Measurements from ENCODE around the gene DICER1.
"Not testable (repeated sequence)": the region's sequence is repeated elsewhere in the genome, so short reads cannot be mapped to it uniquely, and the experiment has no call there.

The DICER1 gene

GRCh38 chr14:95146079-95146771, 11.1 kb downstream of the DICER1 start:
- DNase-seq (ENCODE audit: low spot score) = no peak

DNA sequence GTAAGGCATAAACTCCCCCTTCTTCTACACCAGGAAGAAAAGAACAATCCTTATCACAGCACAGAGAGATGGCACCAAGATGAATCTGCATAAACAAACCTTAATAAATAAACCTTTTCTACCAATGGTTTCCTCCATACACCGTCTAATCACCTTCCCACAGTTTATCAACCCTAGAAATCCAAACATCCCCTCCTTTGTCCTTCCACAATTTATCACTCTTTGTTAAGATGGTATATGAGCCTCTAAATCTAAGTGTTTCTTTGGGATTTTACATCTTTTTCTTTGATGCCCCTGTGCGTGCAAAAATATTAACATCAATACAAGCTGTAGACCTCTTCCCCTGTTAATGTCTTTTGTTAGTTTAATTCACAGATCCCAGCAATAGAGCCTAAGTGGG, 12.5 kb downstream of the DICER1 start:
- no peak for DNase-seq (ENCODE audit: low spot score)

DNA sequence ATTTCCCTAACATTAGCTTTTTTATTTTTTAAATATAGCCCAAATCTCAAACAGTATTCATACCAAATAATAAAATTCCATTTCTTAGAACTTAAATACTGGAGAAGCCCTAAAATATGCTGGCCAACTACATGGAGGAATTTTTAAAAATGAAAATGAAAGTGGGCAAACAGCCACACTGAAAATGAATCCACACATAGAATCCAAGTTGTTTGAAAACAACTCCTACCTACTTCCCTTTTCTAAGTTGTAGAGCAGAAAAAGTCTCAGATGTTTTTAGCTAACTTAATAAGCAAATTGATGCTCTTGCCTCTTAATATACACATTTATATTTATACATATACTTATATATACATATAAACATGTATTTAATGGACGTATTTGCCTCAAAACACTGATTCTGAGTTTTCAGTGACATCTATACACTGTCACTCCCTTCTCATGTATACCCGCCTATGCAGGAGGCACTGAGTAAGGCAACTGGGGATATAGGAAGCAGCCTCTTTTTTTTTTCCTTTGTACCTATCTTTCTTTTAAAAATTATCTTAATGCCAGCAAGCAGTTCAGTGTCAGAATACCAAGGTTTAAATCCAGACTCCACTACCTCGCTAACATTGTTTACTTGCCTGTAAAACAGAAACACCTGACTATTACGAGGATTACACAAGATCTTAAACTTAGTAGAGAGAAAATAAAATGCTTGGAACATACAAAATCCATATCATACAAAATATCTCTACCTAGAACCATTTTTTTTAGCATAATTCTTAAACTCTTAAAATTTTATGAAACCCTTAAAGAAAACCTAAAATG, 13.3 kb downstream of the DICER1 start:
- no peak for DNase-seq (ENCODE audit: low spot score)

GRCh38 chr14:95142208-95142607, 15.1 kb downstream of the DICER1 start:
- DNase-seq (ENCODE audit: low spot score) = no peak

- DNase-seq (ENCODE audit: low spot score) = no peak
Observed at GRCh38 chr14:95141684-95142083, 15.6 kb downstream of the DICER1 start.

GRCh38 chr14:95140060-95140858, 17.1 kb downstream of the DICER1 start:
- DNase-seq (ENCODE audit: low spot score) = no peak

DNA sequence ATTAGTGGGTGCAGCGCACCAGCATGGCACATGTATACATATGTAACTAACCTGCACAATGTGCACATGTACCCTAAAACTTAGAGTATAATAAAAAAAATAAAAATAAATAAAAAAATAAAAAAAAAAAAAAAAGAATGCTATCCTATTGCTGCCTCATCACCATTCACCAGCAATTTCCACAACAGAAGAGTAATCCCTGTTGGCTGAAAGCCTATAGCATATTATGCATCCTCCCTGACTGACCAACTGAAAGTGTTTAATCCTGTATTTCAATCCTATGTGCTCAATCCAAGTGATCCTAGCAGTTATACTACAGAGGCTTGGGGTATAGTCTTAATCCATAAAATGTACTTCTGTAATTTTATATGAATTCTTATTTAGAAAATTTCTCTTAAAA, 18.5 kb downstream of the DICER1 start:
- no peak for DNase-seq (ENCODE audit: low spot score)

DNA sequence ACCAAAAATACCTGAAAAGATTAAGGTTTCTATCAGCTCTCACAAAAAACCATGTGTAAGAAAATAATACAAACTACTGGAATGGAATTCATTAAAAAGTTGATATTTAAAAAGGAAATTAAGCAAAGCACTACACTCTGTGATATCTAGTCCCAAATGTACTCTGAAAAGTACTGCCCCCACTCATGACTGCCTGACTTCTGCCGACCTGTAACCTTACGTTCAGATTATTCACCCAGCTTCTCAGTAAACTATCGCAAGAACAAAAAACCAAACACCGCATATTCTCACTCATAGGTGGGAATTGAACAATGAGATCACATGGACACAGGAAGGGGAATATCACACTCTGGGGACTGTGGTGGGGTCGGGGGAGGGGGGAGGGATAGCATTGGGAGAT, 18.9 kb downstream of the DICER1 start:
- DNase-seq (ENCODE audit: low spot score) = not testable (repeated sequence)

DNA sequence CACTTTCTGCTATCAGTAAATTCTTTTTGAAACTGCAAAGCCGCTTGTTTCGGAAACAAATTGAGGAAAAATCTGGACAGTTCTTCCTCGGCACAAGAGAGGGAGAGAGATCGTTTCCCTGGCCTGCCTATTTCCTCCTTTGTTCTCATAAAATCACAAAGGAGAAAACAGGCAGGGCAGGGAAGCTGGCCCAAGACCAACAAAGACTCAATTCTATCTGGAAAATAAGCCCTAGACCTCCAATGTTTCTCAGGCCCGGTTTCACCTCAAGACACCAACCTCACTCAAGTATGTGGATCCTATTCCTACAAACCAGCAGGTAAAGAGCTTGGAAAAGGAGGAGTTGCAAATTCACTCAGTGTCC, 19.5 kb downstream of the DICER1 start:
- DNase-seq (ENCODE audit: low spot score) = no peak

GRCh38 chr14:95137164-95137803, 20.0 kb downstream of the DICER1 start:
- DNase-seq (ENCODE audit: low spot score) = no peak

GRCh38 chr14:95136631-95137030, 20.7 kb downstream of the DICER1 start:
- no peak for DNase-seq (ENCODE audit: low spot score)

DNA sequence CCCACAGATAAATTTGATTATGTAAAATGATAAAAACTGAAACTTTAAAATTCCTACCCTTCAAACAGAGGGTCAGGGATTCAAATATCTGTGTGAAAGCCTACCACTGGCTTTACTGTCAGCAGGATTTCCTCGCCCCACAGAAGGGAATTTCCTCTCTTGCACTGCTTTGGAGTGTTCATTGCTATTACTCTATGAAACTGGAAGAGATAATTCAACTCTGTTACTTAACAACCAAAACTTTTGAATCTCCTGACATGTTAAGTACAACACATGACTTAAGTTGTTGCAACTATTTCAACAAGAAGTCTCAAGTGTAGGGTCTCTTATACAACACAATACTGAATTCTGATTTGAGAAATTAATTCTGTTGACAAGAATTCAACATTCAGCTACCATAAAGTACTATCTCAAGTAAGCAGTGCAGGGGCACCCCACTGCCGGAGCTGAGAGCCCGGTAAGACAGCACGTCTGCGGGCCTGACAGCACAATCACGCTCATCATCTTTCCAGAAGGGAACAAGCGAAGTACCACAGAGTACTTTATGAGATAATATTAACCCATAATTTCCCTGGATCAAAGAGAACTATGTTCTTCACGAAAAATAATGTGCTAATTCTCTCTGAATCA, 22.9 kb downstream of the DICER1 start:
- no peak for DNase-seq (ENCODE audit: low spot score)

- DNase-seq (ENCODE audit: low spot score) = no peak
Observed at GRCh38 chr14:95133282-95133681, 24.0 kb downstream of the DICER1 start.

DNA sequence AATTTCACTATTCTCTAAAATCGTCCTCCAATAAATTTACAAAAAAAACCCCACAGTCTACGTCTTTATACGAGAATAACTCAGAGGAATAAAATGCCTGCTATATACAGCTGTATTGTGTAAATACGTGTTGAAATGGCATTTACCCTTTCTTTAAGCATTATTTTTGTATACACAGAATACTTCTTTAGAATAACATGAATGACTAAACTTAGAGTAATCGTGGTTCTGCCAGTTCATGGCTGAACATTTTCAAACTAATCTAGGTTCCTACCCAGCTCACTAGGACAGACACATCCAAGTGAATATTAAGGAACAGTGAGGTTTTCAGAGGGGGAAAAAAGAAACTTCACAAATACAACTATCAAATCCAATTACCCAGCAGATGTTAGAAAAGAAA, 24.6 kb downstream of the DICER1 start:
- no peak for DNase-seq (ENCODE audit: low spot score)

DNA sequence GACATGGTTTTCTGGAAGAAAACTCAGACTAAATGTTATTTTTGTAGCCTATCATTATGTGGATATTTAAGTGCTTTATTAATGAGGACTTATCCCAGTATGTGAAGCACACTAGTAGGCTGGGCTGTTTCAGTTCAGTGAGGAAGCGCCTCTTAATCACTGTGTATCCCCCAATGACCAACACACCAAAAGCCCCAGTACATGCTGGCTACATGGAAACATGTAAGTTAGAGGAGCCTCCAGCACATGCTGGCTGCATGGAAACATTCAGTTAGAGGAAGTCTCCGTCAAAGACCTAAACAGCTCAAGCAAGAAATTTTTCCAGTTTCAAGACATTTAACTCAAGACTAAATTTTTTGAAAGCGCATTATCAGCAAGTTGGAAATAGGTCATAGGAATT, 26.8 kb downstream of the DICER1 start:
- DNase-seq (ENCODE audit: low spot score) = no peak

- DNase-seq (ENCODE audit: low spot score) = no peak
Observed at GRCh38 chr14:95128140-95128539, 29.2 kb downstream of the DICER1 start.

DNA sequence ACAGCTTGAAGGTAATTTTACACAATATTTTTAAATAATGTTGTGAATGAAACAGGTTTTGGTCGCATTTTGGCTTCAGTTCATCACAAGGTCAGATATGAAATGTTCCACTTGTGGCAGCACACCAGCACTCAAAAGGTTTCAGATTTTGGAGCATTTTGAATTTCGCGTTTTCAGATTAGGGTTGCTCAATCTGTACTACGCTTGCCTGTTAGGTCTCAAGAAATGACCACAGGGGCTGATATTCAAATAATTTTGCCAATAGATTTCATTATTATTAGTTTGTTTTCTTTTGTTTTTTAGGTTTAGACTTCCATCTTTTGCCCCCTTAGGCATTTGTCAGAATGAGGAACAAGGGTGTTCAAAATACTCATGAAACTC, 29.8 kb downstream of the DICER1 start:
- no peak for DNase-seq (ENCODE audit: low spot score)

DNA sequence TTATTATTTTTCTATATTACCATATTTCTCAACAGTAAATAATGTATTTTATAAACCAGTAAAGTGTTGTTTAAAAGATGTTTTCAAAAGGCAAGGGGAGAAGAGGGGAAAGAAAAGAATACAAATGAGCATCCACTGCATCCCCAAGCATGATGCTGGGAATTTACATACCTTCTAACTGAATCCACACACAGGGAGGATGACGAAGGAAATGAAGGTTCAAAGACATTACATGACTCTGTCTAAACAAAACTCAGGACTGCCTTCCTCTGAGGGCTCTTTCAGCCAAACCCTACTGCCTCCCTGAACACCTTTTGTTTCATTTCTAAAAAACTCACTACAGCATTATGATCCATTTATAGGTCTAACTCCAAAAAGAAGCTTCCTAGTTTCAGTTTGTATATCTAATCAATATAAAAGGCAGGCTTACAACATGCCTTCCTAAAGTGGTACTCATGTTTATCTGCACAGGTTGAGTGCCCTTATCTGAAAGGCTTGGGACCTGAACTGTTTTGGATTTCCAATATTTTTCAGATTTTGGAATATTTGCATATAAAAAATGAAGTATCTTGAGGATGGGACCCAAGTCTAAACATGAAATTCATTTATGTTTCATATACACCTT, 30.3 kb downstream of the DICER1 start:
- no peak for DNase-seq (ENCODE audit: low spot score)

DNA sequence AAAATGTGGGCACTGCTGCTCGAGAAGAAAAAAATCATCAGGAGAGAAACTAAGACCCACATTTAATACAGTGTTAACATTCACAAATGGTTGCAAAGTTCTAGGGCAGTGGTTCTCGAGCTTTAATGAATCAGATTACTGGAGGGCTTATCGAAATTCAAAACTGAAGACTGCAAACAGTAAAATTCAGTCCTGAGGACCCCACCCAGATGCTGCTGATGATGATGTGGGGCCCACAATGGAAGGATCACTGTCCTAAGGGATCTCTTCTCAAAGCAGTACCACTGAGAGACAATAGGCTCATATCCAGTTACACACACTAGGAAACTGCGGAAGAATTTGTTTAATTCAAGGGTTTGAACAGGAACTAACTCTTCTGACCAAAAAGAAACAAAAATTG, 31.4 kb downstream of the DICER1 start:
- no peak for DNase-seq (ENCODE audit: low spot score)

DNA sequence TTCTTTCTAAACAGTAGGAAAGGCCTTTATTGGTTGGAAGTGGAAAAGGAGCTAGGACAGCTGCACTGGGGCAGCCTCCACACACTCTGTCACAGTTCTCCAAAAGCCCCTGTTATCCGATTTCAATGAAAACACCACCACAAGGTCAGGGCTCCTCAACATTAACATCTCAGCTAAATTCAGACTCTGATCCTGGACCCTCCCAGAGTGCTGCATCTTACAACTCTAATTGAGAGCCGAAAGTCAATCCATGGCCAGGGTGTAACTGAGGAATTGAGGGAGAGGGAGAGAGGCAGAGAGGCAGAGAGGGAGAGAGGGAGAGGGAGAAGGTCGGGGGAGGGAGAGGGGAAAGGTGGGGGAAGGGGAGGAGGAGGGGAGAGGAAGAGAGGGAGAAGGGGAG, 32.1 kb downstream of the DICER1 start:
- DNase-seq (ENCODE audit: low spot score) = no peak

DNA sequence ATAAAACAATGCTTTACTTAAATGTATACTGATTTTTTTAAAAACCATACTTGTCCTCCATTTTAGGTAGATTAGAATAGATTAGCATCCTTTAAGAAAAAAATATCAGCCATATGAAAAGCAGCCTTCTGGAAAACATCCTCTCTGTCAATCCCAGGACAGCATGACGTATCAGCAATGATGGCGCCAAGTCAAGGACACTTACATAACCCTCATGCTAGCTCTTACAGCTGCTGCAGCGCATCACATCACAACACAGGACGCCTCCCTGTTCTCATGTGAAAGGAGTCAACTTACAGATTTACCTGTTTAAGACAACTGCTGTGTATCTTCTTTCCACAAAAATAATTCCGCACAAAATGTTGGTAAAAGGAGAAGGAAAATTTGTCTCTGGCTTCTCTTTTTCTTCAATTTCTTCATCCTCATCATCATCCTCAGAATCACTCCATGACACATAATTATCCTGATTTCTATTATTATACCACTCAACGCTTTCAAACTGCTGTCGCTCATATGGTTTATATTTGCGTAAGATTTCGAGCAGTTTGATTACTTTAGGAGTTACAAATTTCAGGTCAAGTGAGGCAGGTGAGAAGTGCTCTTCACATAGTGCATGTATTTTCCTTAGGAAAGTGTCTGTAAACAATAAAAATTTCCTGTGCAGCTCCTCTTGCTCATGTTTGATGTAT, 33.3 kb downstream of the DICER1 start:
- DNase-seq (ENCODE audit: low spot score) = no peak
